ENCODE measurements around the gene ACADVL. TPM values are rescaled to one million over a fixed set of nuclear protein-coding genes. Genes with fewer than 3 reads are reported as not detected.
"Not testable (repeated sequence)": the region's sequence is repeated elsewhere in the genome, so short reads cannot be mapped to it uniquely, and the experiment has no call there.

ACADVL gene
- total RNA-seq, 2 donors from 2014 or later = 589 to 593 TPM

DNA sequence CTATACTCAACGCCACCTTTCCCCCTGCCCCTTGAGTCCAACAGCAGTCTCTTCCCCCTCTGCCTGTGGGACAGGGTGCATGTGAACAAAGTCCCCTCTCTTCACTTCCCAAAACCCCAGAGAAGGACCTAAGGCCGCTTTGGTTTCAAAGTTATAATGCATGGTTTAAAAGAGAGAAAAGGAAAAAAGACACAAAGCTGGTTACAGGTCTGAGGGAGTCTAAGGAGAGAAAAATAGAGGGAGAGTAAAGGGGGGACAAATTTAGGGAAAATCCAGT lies 23.7 kb downstream of the ACADVL start:
- TF ChIP-seq POLR2A (IDR thresholded peaks at IDR 0.05) (no peak), POLR2AphosphoS5 (IDR thresholded peaks at IDR 0.05) (no peak)
- TF ChIP-seq, protein P1, sequence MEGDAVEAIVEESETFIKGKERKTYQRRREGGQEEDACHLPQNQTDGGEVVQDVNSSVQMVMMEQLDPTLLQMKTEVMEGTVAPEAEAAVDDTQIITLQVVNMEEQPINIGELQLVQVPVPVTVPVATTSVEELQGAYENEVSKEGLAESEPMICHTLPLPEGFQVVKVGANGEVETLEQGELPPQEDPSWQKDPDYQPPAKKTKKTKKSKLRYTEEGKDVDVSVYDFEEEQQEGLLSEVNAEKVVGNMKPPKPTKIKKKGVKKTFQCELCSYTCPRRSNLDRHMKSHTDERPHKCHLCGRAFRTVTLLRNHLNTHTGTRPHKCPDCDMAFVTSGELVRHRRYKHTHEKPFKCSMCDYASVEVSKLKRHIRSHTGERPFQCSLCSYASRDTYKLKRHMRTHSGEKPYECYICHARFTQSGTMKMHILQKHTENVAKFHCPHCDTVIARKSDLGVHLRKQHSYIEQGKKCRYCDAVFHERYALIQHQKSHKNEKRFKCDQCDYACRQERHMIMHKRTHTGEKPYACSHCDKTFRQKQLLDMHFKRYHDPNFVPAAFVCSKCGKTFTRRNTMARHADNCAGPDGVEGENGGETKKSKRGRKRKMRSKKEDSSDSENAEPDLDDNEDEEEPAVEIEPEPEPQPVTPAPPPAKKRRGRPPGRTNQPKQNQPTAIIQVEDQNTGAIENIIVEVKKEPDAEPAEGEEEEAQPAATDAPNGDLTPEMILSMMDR (IDR thresholded peaks at IDR 0.05) = no peak
- DNase-seq (ENCODE audit: low spot score) = no peak
- Histone ChIP-seq H3K9me3 (no peaks in the 10 kb centered on the region), H3K36me3 (peaks cover 0 to 18% of the 10 kb centered on the region in 2 donors), H3K27ac (peak overlapping the region; percentile 98), H3K4me3 (peak overlapping the region; percentile 76 to 84), H3K27me3 (replicated peaks; ENCODE audit: insufficient read depth) (no peaks in the 10 kb centered on the region), H3K4me1 (replicated peaks) (peaks cover 14% of the 10 kb centered on the region)
- 34% methylated on average over 2 of the region's 2 CpGs for WGBS
- intact Hi-C loops (cut with DNase I) = no loop called here

DNA sequence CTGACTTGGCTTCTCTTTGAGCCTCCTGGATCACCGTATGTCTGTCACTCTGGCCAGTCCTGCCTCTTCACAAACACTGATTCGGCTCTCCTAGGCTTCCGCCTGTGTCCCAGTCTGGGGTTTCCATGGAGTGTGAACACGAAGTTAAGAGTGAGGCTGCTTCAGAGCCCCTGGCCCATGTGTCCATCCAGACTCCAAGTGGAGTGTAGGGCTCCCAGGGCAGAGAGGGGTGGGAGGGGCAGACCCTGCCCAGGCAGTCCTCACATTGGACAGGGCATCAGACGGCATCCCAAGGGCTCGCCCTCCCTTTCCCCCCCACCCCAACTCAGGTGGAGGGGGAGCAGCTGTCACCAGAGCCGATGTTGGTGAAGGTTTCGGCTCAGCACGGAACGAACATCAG lies 24.1 kb downstream of the ACADVL start:
- H3K4me3 ChIP-seq; intact Hi-C loops (cut with DNase I); H3K9me3 ChIP-seq; H3K27me3 ChIP-seq (replicated peaks; ENCODE audit: insufficient read depth); DNase-seq (ENCODE audit: low spot score): not testable (repeated sequence)
- WGBS = 71% methylated on average over 10 of the region's 10 CpGs
- peaks cover 0 to 18% of the 10 kb centered on the region in 2 donors for H3K36me3 ChIP-seq
- peaks cover 14% of the 10 kb centered on the region for H3K4me1 ChIP-seq (replicated peaks)
- H3K27ac ChIP-seq = peak overlapping the region; percentile 98

DNA sequence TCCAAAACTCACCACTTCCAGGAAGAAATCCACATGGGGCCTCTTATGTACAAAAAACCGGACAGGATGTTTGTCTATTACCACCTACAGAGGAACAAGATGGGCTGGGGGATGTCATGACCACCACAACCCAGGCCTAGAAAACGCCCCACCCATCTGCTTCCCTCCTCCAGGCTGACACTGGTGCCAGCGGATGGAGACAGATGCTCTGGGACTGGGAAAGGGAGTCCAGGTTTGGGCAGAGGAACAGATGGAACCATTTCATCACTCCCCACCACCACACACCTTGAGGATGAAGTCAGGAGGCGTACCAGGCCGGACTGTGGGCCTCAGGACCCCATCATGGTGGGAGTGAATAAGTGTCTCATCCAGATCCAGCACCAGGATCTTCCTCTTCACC lies 27.0 kb downstream of the ACADVL start:
- TF ChIP-seq POLR2A (IDR thresholded peaks at IDR 0.05) (no peak), POLR2AphosphoS5 (IDR thresholded peaks at IDR 0.05) (no peak)
- TF ChIP-seq, protein P1 (IDR thresholded peaks at IDR 0.05) = no peak
- Histone ChIP-seq H3K36me3 (peaks cover 0 to 9% of the 10 kb centered on the region in 2 donors), H3K9me3 (no peaks in the 10 kb centered on the region), H3K27me3 (replicated peaks; ENCODE audit: insufficient read depth) (no peaks in the 10 kb centered on the region), H3K4me3 (no peak overlapping the region), H3K4me1 (replicated peaks) (peaks cover 13% of the 10 kb centered on the region), H3K27ac (no peak overlapping the region)
- DNase-seq (ENCODE audit: low spot score) = no peak
- intact Hi-C loops (cut with DNase I) = no loop called here
- 82% methylated on average over 5 of the region's 5 CpGs for WGBS

DNA sequence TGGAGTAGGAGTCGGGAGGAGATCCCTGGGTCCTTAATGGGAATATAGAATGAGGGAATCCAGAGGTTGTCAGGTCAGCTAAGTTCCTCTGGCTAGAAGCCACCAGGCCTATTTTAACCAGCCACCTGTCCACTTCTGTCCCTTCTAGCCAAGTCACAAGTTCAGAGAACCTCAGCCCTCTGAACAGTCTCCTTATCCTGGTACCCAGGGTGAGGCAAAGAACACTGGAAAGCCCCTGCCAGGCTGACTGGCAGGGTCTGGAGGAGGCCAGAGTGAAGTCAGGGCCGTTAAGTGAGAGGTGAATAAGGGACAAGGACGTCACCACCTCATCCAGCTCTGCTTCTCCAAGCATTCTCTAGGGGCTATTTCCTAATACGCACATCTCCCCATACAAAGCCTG lies 29.1 kb downstream of the ACADVL start:
- peaks cover 0 to 9% of the 10 kb centered on the region in 2 donors for H3K36me3 ChIP-seq
- peaks cover 13% of the 10 kb centered on the region for H3K4me1 ChIP-seq (replicated peaks)
- DNase-seq (ENCODE audit: low spot score) = no peak
- intact Hi-C loops (cut with DNase I) = no loop called here
- H3K27me3 ChIP-seq (replicated peaks; ENCODE audit: insufficient read depth) = no peaks in the 10 kb centered on the region
- no peak overlapping the region for H3K4me3 ChIP-seq
- WGBS = 79% methylated on average over 4 of the region's 4 CpGs
- no peaks in the 10 kb centered on the region for H3K9me3 ChIP-seq
- TF ChIP-seq, protein P1 (IDR thresholded peaks at IDR 0.05) = no peak
- no peak for TF ChIP-seq POLR2AphosphoS5 (IDR thresholded peaks at IDR 0.05)
- TF ChIP-seq POLR2A (IDR thresholded peaks at IDR 0.05) = no peak
- H3K27ac ChIP-seq = peak overlapping the region in 1 of 2 donors; percentile 100

- Histone ChIP-seq H3K27ac (peak overlapping the region in 1 of 2 donors; percentile 100), H3K9me3 (no peaks in the 10 kb centered on the region), H3K4me3 (no peak overlapping the region), H3K4me1 (replicated peaks) (peaks cover 13% of the 10 kb centered on the region), H3K27me3 (replicated peaks; ENCODE audit: insufficient read depth) (no peaks in the 10 kb centered on the region), H3K36me3 (peaks cover 0 to 9% of the 10 kb centered on the region in 2 donors)
- WGBS = 80% methylated on average over 6 of the region's 6 CpGs
- intact Hi-C loops (cut with DNase I) = no loop called here
- no peak for DNase-seq (ENCODE audit: low spot score)
- TF ChIP-seq POLR2AphosphoS5 (IDR thresholded peaks at IDR 0.05) (no peak), POLR2A (IDR thresholded peaks at IDR 0.05) (no peak)
- TF ChIP-seq, protein P1 (IDR thresholded peaks at IDR 0.05) = no peak
These were observed 29.5 kb downstream of the ACADVL start for GRCh38 chr17:7249214-7249613.
